Hepatocyte (in vitro differentiated cells): Measurements from ENCODE around the gene FAM217A. TPM values are rescaled to one million over a fixed set of nuclear protein-coding genes. Genes with fewer than 3 reads are reported as not detected.
A peak's percentile ranks its signal among the peaks of the same experiment; 100 is the strongest.
"Not testable (repeated sequence)": the region's sequence is repeated elsewhere in the genome, so short reads cannot be mapped to it uniquely, and the experiment has no call there.

Experiments used
- DNase-seq: peaks from one replicate; pipeline ENCODE4 v3.0.0-alpha.2; 2016; ENCODE audit warnings: low spot score
- H2AFZ ChIP-seq: fragments of 200-600 bp; sonication (generic); 2 replicates; pipeline ENCODE4 v1.6.0; 2016; ENCODE audit warnings: antibody characterized with exemption, mild to moderate bottlenecking
- H3K27ac ChIP-seq: fragments of 200-600 bp; sonication (generic); 2 replicates; pipeline ENCODE4 v1.5.1; 2016; ENCODE audit warnings: mild to moderate bottlenecking
- H3K27me3 ChIP-seq: fragments of 200-600 bp; sonication (generic); 2 replicates; pipeline ENCODE4 v1.6.1; 2016
- H3K36me3 ChIP-seq: fragments of 200-600 bp; sonication (generic); replicated peaks from 2 replicates; pipeline ENCODE4 v1.5.1; 2016; ENCODE audit warnings: low read depth; ENCODE audit not compliant: insufficient read depth
- H3K4me1 ChIP-seq: fragments of 200-600 bp; sonication (generic); 2 replicates; pipeline ENCODE4 v1.5.1; 2016; ENCODE audit warnings: mild to moderate bottlenecking, moderate library complexity; ENCODE audit not compliant: insufficient read depth
- H3K4me2 ChIP-seq: fragments of 200-600 bp; sonication (generic); 2 replicates; pipeline ENCODE4 v1.6.0; 2016
- H3K4me3 ChIP-seq: fragments of 200-600 bp; sonication (generic); 2 replicates; pipeline ENCODE4 v1.5.1; 2016; ENCODE audit warnings: mild to moderate bottlenecking
- H3K79me2 ChIP-seq: fragments of 200-600 bp; sonication (generic); 2 replicates; pipeline ENCODE4 v1.6.0; 2017; ENCODE audit warnings: mild to moderate bottlenecking
- H3K9me2 ChIP-seq: fragments of 200-600 bp; sonication (generic); replicated peaks from 2 replicates; pipeline ENCODE4 v1.6.0; 2017; ENCODE audit warnings: mild to moderate bottlenecking; ENCODE audit not compliant: insufficient read depth
- H3K9me3 ChIP-seq: fragments of 200-600 bp; sonication (generic); 2 replicates; pipeline ENCODE4 v1.5.1; 2016; ENCODE audit warnings: low read depth, mild to moderate bottlenecking
- H4K20me1 ChIP-seq: fragments of 200-600 bp; sonication (generic); 2 replicates; pipeline ENCODE4 v1.6.0; 2016; ENCODE audit warnings: mild to moderate bottlenecking; ENCODE audit not compliant: insufficient read depth, poor library complexity, severe bottlenecking
- CTCF ChIP-seq: fragments of 200-600 bp; sonication (generic); IDR thresholded peaks from 2 replicates; pipeline ENCODE4 v1.5.1; 2016; ENCODE audit warnings: antibody characterized with exemption, mild to moderate bottlenecking; ENCODE audit not compliant: poor library complexity
- EZH2 ChIP-seq: fragments of 200-600 bp; sonication (generic); IDR thresholded peaks from 2 replicates; pipeline ENCODE4 v1.6.1; 2016; ENCODE audit warnings: antibody characterized with exemption, mild to moderate bottlenecking, borderline replicate concordance
- EZH2phosphoT487 ChIP-seq: fragments of 200-600 bp; sonication (generic); IDR thresholded peaks from one replicate; pipeline ENCODE4 v1.6.1; 2018; ENCODE audit warnings: antibody characterized with exemption, mild to moderate bottlenecking, low read depth, moderate library complexity; ENCODE audit not compliant: unreplicated experiment, severe bottlenecking
- WGBS: methylation state at CpG from one replicate; pipeline ENCODE4 v1.1.6; 2016; ENCODE audit warnings: low lambda C conversion rate; ENCODE audit errors: missing lambda C conversion rate; 5-methylcytosine and 5-hydroxymethylcytosine counted together
- polyA plus RNA-seq: library from polyadenylated mRNA; unstranded; fragments of >200 nt; fragmentation: Nextera tagmentation; extraction: Ambion mirVana; gene quantifications from 2 replicates; pipeline ENCODE4 v1.2.1, GENCODE V29; 2016
- total RNA-seq: library from RNA; depleted of rRNA; stranded (reverse); fragments of >200 nt; gene quantifications from 2 replicates; pipeline ENCODE4 v1.2.3, GENCODE V29; 2014

The FAM217A gene
- total and polyA plus RNA-seq, 2 experiments from 2014 or later = not detected

DNA sequence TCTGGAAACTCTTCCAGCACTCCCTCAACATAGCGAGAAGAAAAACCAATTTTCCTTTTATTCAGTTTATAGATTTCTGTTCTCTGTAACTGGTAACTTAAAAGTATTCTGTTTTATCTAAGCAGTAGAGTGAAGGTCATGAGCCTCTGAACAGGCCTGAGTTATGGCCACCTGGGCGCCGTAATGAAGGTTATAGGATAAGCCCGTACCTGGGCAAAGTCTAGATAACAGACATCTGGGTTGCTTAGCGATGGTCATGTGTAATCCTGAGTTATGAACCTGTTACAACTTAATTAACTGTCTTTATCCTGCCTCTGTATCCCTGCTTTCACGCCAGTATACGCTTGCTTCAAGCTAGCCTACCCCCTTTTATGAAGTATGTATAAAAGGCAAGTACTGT is 13.0 kb upstream of the FAM217A start:
- Histone ChIP-seq H3K27me3 (no peaks in the 10 kb centered on the region), H3K4me3 (no peak overlapping the region), H3K4me1 (peaks cover 5% of the 10 kb centered on the region), H3K4me2 (peak overlapping the region; percentile 25), H3K9me3 (no peaks in the 10 kb centered on the region), H4K20me1 (no peaks in the 10 kb centered on the region), H3K27ac (peak overlapping the region; percentile 59), H3K9me2 (no peaks in the 10 kb centered on the region), H3K36me3 (no peaks in the 10 kb centered on the region), H2AFZ (no peak overlapping the region), H3K79me2 (no peaks in the 10 kb centered on the region)
- DNase-seq = peak; percentile 65
- TF ChIP-seq EZH2 (no peak), EZH2phosphoT487 (no peak), CTCF (no peak)
- 55% methylated on average over 7 of the region's 7 CpGs for WGBS

DNA sequence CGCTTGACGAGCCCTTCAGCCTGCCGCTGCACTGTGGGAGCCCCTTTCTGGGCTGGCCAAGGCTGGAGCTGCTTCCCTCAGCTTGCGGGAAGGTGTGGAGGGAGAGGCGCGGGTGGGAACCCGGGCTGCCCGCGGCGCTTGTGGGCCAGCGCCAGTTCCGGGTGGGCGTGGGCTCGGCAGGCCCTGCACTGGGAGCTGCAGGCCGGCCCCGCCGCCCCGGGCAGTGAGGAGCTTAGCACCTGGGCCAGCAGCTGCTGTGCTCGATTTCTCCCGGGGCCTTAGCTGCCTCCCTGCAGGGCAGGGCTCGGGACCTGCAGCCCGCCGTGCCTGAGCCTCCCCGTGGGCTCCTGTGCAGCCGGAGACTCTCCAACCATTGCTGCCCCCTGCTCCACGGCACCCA is 11.1 kb upstream of the FAM217A start:
- DNase-seq, H3K9me2 ChIP-seq, H3K27ac ChIP-seq, H4K20me1 ChIP-seq, H3K9me3 ChIP-seq, H3K36me3 ChIP-seq, H3K27me3 ChIP-seq, H3K4me3 ChIP-seq, H2AFZ ChIP-seq, H3K79me2 ChIP-seq, H3K4me1 ChIP-seq, H3K4me2 ChIP-seq: not testable (repeated sequence)
- WGBS = 98% methylated on average over 22 of the region's 26 CpGs

GRCh38 chr6:4088704-4089103 is 9.8 kb upstream of the FAM217A start:
- Histone ChIP-seq H3K4me1 (peaks cover 5% of the 10 kb centered on the region), H3K4me2 (no peak overlapping the region), H2AFZ (no peak overlapping the region), H3K9me3 (no peaks in the 10 kb centered on the region), H3K79me2 (no peaks in the 10 kb centered on the region), H3K27me3 (no peaks in the 10 kb centered on the region), H3K9me2 (no peaks in the 10 kb centered on the region), H4K20me1 (no peaks in the 10 kb centered on the region), H3K27ac (peak overlapping the region; percentile 48), H3K4me3 (no peak overlapping the region), H3K36me3 (no peaks in the 10 kb centered on the region)
- no peak for DNase-seq
- WGBS = 87% methylated on average over 7 of the region's 7 CpGs
- no peak for TF ChIP-seq EZH2phosphoT487

DNA sequence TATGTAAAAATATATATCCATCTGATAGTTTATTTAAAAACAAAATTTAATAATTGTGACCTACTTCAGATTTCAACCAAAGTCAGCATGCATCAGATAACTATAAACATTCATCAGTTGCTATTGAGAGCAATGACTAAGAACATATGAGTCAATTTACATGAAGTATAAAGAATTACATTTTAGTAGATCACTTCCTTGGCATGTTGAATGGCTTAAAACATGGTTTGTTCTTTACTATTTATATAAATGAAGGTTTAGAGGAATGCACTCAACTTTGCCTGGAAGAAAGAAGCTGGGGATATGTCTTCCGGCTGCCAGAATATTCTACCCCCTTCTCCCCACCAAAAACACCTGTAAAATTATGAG is 6.4 kb upstream of the FAM217A start:
- H3K36me3 ChIP-seq = no peaks in the 10 kb centered on the region
- DNase-seq = no peak
- TF ChIP-seq CTCF (no peak), EZH2phosphoT487 (no peak), EZH2 (no peak)
- no peaks in the 10 kb centered on the region for H3K9me3 ChIP-seq
- no peaks in the 10 kb centered on the region for H4K20me1 ChIP-seq
- no peak overlapping the region for H3K4me2 ChIP-seq
- H3K4me1 ChIP-seq = no peaks in the 10 kb centered on the region
- no peaks in the 10 kb centered on the region for H3K79me2 ChIP-seq
- no peak overlapping the region for H2AFZ ChIP-seq
- no peaks in the 10 kb centered on the region for H3K27me3 ChIP-seq
- H3K9me2 ChIP-seq = no peaks in the 10 kb centered on the region
- no peak overlapping the region for H3K4me3 ChIP-seq
- WGBS = 100% methylated on average over 1 of the region's 1 CpG
- no peak overlapping the region for H3K27ac ChIP-seq
